NT2/D1 (cell line): ENCODE results near the gene MTMR3.
A peak's percentile ranks its signal among the peaks of the same experiment; 100 is the strongest.
"Not testable (repeated sequence)": the region's sequence is repeated elsewhere in the genome, so short reads cannot be mapped to it uniquely, and the experiment has no call there.

Source experiments
- DNase-seq: peaks from one replicate; pipeline ENCODE4 v3.0.0-alpha.2; 2011; ENCODE audit warnings: low read depth, low spot score
- H3K27me3 ChIP-seq: 2 replicates; pipeline ENCODE4 v1.6.0; 2011; ENCODE audit warnings: mild to moderate bottlenecking; ENCODE audit not compliant: insufficient read length, insufficient read depth
- H3K36me3 ChIP-seq: 2 replicates; pipeline ENCODE4 v1.6.1; 2011; ENCODE audit warnings: mild to moderate bottlenecking, low read length, mixed read lengths; ENCODE audit not compliant: insufficient read depth, insufficient read length
- H3K4me1 ChIP-seq: 2 replicates; pipeline ENCODE4 v1.5.1; 2011; ENCODE audit not compliant: insufficient read depth, insufficient read length
- H3K4me3 ChIP-seq: 2 replicates; pipeline ENCODE4 v1.5.1; 2011; ENCODE audit warnings: low read depth; ENCODE audit not compliant: insufficient read length
- H3K9ac ChIP-seq: 2 replicates; pipeline ENCODE4 v1.6.0; 2011; ENCODE audit warnings: low read depth; ENCODE audit not compliant: insufficient read length
- H3K9me3 ChIP-seq: 2 replicates; pipeline ENCODE4 v1.5.1; 2011; ENCODE audit warnings: mild to moderate bottlenecking, low read length; ENCODE audit not compliant: insufficient read depth
- SUZ12 ChIP-seq: IDR thresholded peaks from 2 replicates; pipeline ENCODE4 v1.6.1; 2011; ENCODE audit not compliant: insufficient read length, insufficient read depth; ENCODE audit errors: extremely low read depth
- YY1 ChIP-seq: IDR thresholded peaks from 2 replicates; pipeline ENCODE4 v1.6.1; 2011; ENCODE audit not compliant: insufficient read length, insufficient read depth
- ZNF274 ChIP-seq: IDR thresholded peaks from 2 replicates; pipeline ENCODE4 v1.6.1; 2011; ENCODE audit warnings: mild to moderate bottlenecking, low read depth, low read length

MTMR3 gene

DNA sequence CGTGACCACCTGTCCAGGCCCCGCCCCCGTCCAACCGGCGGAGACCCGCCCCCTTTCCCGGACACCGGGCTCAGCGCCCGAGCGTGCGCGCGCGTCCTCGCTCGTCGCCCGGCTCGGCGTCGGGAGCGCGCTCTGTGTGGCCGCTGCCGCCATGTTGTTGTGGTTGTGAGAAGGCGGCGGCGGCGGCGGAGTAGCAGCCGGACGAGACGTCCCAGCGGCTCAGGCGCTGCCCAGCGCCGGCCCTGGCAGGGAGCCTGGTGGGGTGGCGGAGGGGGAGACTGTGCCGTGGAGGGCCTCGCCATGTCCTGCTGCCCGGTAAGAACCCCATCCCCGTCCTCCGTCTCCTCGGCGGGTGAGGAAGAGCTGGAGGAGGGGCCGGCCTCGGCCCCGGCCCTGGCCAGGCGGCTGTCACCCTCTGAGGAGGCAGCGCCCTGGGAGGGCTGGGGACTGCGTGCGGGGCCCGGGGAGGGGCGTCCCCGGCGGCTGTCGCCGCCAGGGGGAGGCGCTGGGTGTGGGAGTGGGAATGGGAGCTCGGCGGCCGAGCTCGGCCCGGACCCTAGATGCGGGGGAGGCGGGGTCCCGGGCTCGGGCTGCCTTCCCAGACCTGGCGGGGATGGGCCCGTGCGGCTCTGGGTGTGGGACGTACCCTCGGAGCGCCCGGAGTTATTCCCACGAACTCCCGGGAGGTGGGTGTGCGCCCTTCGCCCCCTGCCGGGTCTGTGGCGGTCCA is at the start of gene MTMR3:
Gene MTMR3 (plus strand): TSS at position 130 of the 730 bp plus-strand sequence. CDS start 87,886 bp downstream, outside the sequence.
- Histone ChIP-seq H3K4me3 (peak within 1 kb of the TSS; percentile 76), H3K9ac (peak within 1 kb of the TSS; percentile 80), H3K36me3 (no peaks in the 10 kb centered on the region), H3K27me3 (no peaks in the 10 kb centered on the region), H3K4me1 (peaks cover 3% of the 10 kb centered on the region), H3K9me3 (peaks cover 4% of the 10 kb centered on the region; the same call in 1 of the 2 replicates)
- DNase-seq, result peak; percentile 68
- TF ChIP-seq ZNF274 (no peak), SUZ12 (no peak), YY1 (no peak)

DNA sequence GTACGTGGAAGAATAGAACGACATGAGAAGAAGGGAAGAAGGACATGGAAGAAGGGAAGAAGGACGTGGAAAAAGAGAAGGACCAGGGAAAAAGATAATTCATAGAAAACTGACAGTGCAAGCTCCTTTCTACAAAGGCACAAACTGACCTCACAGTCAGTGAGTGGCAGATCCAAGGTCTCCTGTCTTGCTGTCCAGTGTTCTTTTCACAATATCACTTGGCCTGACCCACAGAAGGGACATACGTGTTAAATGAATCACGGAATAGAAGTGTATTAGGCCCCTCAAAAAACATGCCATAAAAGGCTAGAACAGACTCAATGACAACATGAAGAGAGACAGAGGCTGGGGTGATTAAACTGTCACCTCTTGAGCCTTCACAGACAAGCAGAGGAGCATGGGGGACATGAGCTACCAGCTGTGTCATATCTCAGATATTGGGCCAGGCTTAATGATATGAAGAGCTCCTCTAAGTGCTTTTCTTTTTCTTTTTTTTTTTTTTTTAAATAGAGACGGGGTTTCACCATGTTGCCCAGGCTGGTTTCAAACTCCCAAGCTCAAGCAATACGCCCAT is 49.5 kb upstream of the MTMR3 start:
- Histone ChIP-seq H3K4me1 (no peaks in the 10 kb centered on the region), H3K4me3 (no peak overlapping the region), H3K36me3 (peaks cover 43% of the 10 kb centered on the region), H3K9me3 (no peaks in the 10 kb centered on the region), H3K9ac (no peak overlapping the region), H3K27me3 (no peaks in the 10 kb centered on the region)
- TF ChIP-seq ZNF274 (no peak), SUZ12 (no peak), YY1 (no peak)
- no peak for DNase-seq

- no peaks in the 10 kb centered on the region for H3K4me1 ChIP-seq
- DNase-seq, result no peak
- TF ChIP-seq ZNF274 (no peak), SUZ12 (no peak), YY1 (no peak)
- H3K9ac ChIP-seq, result no peak overlapping the region
- no peaks in the 10 kb centered on the region for H3K9me3 ChIP-seq
- H3K36me3 ChIP-seq, result peaks cover 43% of the 10 kb centered on the region
- no peaks in the 10 kb centered on the region for H3K27me3 ChIP-seq
- no peak overlapping the region for H3K4me3 ChIP-seq
These were observed 48.9 kb upstream of the MTMR3 start for GRCh38 chr22:29834046-29834445.

- H3K4me1 ChIP-seq, H3K27me3 ChIP-seq, H3K9ac ChIP-seq, H3K4me3 ChIP-seq, DNase-seq, H3K9me3 ChIP-seq: not testable (repeated sequence)
- H3K36me3 ChIP-seq, result peaks cover 27% of the 10 kb centered on the region
These were observed 46.1 kb upstream of the MTMR3 start for GRCh38 chr22:29836791-29837370.

DNA sequence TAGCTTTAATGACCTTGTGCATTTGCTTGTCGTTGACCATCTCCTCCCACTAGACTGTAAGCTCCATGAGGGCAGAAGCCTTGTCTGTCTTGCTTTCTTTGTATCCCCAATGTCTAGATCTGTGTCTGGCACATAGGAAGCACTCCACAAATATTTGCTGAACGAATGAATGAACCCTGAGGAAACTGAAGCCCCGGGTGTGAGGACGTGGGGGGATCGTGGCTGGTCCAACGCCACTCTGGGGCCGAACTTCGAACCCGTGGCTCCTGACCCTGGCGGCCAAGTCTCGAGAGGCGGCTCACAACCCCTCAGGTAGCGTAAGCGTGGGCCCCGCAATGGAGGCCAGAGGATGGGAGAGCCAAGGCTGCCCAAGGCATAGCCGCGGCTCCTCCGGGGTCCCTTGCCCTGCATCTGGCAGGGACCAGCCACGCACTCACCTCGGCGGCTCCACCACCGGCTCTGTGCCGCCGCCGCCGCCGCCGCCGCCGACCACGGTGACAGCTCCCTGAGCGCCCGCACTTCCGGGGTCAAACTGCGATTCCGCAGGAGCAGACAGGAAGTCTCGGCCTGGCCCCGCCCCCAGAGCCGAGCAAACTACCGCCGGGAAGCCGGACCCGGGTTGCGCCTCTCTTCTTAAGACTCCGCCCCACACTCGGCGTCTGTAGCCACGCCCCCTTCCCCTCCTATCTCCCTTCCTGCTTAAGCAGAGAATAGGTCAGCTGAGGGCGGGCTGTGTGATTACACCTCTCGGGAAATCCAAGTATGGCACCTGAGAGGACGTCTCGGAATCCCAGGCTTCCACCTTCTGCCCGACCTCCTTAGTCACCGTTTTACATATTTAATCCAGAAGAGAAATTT is 45.0 kb upstream of the MTMR3 start, which contains the start of gene ASCC2:
Gene ASCC2 (minus strand): TSS at position 534 of the 858 bp plus-strand sequence. CDS start 5,949 bp downstream, outside the sequence.
- TF ChIP-seq SUZ12, result no peak
- TF ChIP-seq ZNF274, result no peak
- Histone ChIP-seq H3K9ac (peak within 1 kb of the TSS; percentile 74), H3K27me3 (no peaks in the 10 kb centered on the region)

DNA sequence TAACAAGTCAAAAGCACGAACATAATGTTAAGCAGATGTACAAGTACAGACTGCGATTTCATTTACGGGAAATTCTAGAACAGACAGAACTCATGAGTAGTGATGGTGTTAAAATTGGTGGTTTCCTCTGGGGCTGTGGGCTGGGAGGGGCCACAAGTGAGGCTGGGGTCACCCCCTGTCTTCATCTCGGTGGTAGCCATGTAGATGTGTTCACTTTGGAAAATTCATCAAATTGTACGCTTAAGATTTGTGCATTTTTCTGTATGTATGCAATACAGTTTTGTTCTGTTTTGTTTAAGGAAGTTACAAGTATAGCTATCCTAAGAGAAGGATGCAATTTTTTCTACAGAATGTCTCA is 44.4 kb upstream of the MTMR3 start:
- Histone ChIP-seq H3K36me3 (peaks cover 15% of the 10 kb centered on the region), H3K9ac (no peak overlapping the region), H3K4me1 (no peaks in the 10 kb centered on the region), H3K4me3 (no peak overlapping the region), H3K9me3 (no peaks in the 10 kb centered on the region), H3K27me3 (no peaks in the 10 kb centered on the region)
- DNase-seq, result no peak
- TF ChIP-seq YY1, result no peak
- TF ChIP-seq ZNF274, result no peak
- no peak for TF ChIP-seq SUZ12

More for the DNA sequence above, 45.0 kb upstream of the MTMR3 start, which contains the start of gene ASCC2:
- Histone ChIP-seq H3K4me3 (peak within 1 kb of the TSS; percentile 90), H3K4me1 (no peaks in the 10 kb centered on the region), H3K9me3 (no peaks in the 10 kb centered on the region), H3K36me3 (peaks cover 21% of the 10 kb centered on the region)
- peak; percentile 92 for DNase-seq
